ENCODE results near the gene CASKIN2. TPM values are rescaled to one million over a fixed set of nuclear protein-coding genes. Genes with fewer than 3 reads are reported as not detected.

Gene CASKIN2
- total and polyA plus RNA-seq, 2 experiments from 2014 or later: 1.9 to 6.2 TPM

DNA sequence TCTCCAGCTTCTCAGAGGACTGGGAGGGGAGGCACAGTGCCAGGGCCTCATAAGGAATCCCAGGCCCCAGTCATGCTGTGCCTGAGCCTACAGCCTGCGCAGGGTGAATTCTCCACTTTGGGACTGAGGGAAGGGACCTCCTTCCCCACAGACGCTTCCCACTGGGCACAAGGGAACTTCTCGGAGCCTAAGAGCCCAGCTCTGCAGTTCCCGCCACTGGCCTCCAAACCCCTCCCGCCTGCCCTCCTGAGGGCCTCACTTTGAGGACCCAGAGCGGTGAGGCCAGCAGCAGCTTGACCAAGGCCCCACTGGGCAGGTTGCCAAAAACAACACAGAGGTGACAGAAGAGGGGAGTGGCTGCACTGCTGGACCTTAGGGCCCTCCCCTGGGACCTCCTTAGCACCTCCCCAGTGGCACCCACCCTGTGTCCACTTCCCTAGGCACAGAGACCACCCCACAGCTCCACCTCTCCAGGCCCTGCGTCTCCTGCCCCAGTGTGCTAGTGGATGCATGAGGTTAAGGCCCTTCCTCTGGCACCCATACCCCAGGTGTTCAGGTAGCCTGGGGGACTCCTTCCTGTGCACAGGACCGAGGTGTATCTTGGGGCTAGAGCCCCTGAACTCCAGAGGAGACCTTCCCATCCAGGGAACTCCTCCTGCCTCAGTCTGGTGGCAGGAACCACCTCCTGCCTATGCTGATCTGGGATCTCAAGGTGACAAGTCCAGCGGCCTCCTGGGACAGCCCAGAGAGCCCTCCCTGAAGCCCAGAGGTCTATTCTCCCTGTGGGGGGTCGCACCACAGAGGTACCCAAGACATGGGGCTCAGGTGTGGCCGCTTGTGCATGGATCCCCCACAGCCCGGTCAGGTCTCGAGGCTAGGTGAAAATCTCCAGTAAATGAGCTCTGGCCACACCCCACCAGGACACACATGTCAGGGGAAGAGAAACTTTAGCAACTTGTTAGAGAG lies 3.4 kb downstream of the CASKIN2 start:
- no peak overlapping the region for H3K27ac ChIP-seq
- H3K27me3 ChIP-seq (replicated peaks; ENCODE audit: insufficient read depth): no peaks in the 10 kb centered on the region
- WGBS, 2 experiments (ENCODE audit: low coverage in 1 of 2, low lambda C conversion rate in 2 of 2, missing lambda C conversion rate in 2 of 2): 88 to 91% methylated on average over 13 of the region's 13 CpGs
- H3K4me2 ChIP-seq (ENCODE audit: unreplicated experiment): no peak overlapping the region
- H3K9me3 ChIP-seq (ENCODE audit: low read depth): no peaks in the 10 kb centered on the region
- H3K9me2 ChIP-seq (ENCODE audit: insufficient read depth): no peaks in the 10 kb centered on the region
- no peak overlapping the region for H3K4me3 ChIP-seq
- TF ChIP-seq EZH2phosphoT487 (IDR thresholded peaks at IDR 0.05; ENCODE audit: insufficient read depth, low read depth) (no peak), EZH2 (IDR thresholded peaks at IDR 0.05; ENCODE audit: insufficient read depth, poor library complexity, severe bottlenecking) (no peak)
- no peak for DNase-seq
- H3K79me2 ChIP-seq (ENCODE audit: insufficient read depth): 0 out of 2 replicates have a peak, but pooled peaks cover 4% of the 10 kb centered on the region
- in situ Hi-C loops (cut with MboI): loop anchor here (10.0 kb wide), 1 partner anchor 87 kb away; no protein-coding TSS in a partner anchor
- H4K20me1 ChIP-seq (ENCODE audit: insufficient read depth): no peaks in the 10 kb centered on the region
- H3K4me1 ChIP-seq (ENCODE audit: insufficient read depth): no peaks in the 10 kb centered on the region
- H3K9ac ChIP-seq: no peak overlapping the region
- H2AFZ ChIP-seq: no peak overlapping the region
- no peaks in the 10 kb centered on the region for H3K36me3 ChIP-seq (ENCODE audit: low read depth)
- H3F3A ChIP-seq (ENCODE audit: insufficient read depth): no peaks in the 10 kb centered on the region

DNA sequence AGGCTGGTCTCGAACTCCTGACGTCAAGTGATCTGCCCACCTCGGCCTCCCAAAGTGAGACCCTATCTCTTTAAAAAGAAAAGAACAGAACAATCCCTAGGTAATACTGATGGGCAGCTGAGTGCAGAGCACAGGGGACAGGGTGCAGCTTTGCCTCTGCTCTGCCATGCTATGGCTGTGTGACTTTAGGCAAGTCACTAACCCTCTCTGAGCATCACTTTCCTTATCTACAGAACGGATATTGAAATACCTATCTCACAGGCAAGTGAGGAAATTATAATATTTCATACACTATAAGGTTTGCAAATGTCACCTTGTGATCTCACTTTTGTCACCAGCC lies 4.1 kb downstream of the CASKIN2 start:
- in situ Hi-C loops (cut with MboI): loop anchor here (10.0 kb wide), 1 partner anchor 86 kb away; no protein-coding TSS in a partner anchor
- H4K20me1 ChIP-seq (ENCODE audit: insufficient read depth): no peaks in the 10 kb centered on the region
- no peaks in the 10 kb centered on the region for H3K9me2 ChIP-seq (ENCODE audit: insufficient read depth)
- H3K4me3 ChIP-seq: no peak overlapping the region
- no peak for TF ChIP-seq EZH2 (IDR thresholded peaks at IDR 0.05; ENCODE audit: insufficient read depth, poor library complexity, severe bottlenecking)
- TF ChIP-seq EZH2phosphoT487 (IDR thresholded peaks at IDR 0.05; ENCODE audit: insufficient read depth, low read depth): no peak
- no peak overlapping the region for H3K9ac ChIP-seq
- DNase-seq: no peak
- H2AFZ ChIP-seq: no peak overlapping the region
- 98 to 99% methylated on average over 4 of the region's 4 CpGs for WGBS, 2 experiments (ENCODE audit: low coverage in 1 of 2, low lambda C conversion rate in 2 of 2, missing lambda C conversion rate in 2 of 2)
- no peaks in the 10 kb centered on the region for H3F3A ChIP-seq (ENCODE audit: insufficient read depth)
- no peaks in the 10 kb centered on the region for H3K4me1 ChIP-seq (ENCODE audit: insufficient read depth)
- no peaks in the 10 kb centered on the region for H3K36me3 ChIP-seq (ENCODE audit: low read depth)
- H3K9me3 ChIP-seq (ENCODE audit: low read depth): no peaks in the 10 kb centered on the region
- H3K79me2 ChIP-seq (ENCODE audit: insufficient read depth): 0 out of 2 replicates have a peak, but pooled peaks cover 4% of the 10 kb centered on the region
- no peaks in the 10 kb centered on the region for H3K27me3 ChIP-seq (replicated peaks; ENCODE audit: insufficient read depth)
- H3K4me2 ChIP-seq (ENCODE audit: unreplicated experiment): no peak overlapping the region
- H3K27ac ChIP-seq: no peak overlapping the region

DNA sequence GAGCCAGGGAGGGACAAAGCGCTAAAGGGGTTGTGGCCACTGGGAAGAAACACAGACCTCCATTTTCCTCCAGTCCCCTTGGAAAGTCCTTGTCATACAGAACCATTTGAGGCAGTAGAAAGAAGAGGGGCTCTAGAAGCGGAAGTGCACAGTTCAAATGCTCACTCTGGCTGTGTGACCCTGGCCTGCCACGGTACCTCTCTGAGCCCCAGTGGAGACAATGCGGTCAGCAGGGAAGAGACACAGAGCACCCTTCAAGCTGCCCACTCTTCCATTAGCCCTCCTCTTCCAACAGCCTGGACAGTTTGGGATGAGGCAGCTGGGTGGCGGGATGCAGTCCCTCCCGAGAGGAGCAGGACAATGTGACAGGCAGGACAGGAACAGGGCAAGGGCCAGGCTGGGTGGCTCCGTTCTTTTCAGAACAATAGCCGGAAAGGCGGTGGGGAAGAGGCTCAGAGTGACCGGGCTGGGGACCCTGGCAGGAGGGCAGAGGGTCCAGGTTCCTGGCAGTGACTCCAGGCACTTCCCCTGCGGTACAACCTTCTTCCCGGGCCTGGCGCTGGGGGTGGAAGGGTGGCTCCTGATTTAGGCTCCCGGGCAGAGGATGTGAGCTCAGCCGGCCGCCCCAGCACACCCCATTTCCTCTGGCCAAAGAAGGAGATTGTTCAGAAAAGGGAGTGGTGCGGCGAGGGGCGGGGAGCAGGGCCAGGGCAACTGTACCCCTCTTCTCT lies 5.6 kb downstream of the CASKIN2 start:
- no peaks in the 10 kb centered on the region for H4K20me1 ChIP-seq (ENCODE audit: insufficient read depth)
- WGBS, 2 experiments (ENCODE audit: low coverage in 1 of 2, low lambda C conversion rate in 2 of 2, missing lambda C conversion rate in 2 of 2): 89 to 92% methylated on average over 19 of the region's 19 CpGs
- no peak overlapping the region for H3K27ac ChIP-seq
- no peak for TF ChIP-seq EZH2phosphoT487 (IDR thresholded peaks at IDR 0.05; ENCODE audit: insufficient read depth, low read depth)
- no peak for TF ChIP-seq EZH2 (IDR thresholded peaks at IDR 0.05; ENCODE audit: insufficient read depth, poor library complexity, severe bottlenecking)
- no peaks in the 10 kb centered on the region for H3F3A ChIP-seq (ENCODE audit: insufficient read depth)
- H3K36me3 ChIP-seq (ENCODE audit: low read depth): no peaks in the 10 kb centered on the region
- H2AFZ ChIP-seq: no peak overlapping the region
- H3K9me2 ChIP-seq (ENCODE audit: insufficient read depth): no peaks in the 10 kb centered on the region
- H3K9me3 ChIP-seq (ENCODE audit: low read depth): no peaks in the 10 kb centered on the region
- in situ Hi-C loops (cut with MboI): loop anchor here (10.0 kb wide), 1 partner anchor 85 kb away; no protein-coding TSS in a partner anchor
- no peaks in the 10 kb centered on the region for H3K27me3 ChIP-seq (replicated peaks; ENCODE audit: insufficient read depth)
- no peaks in the 10 kb centered on the region for H3K4me1 ChIP-seq (ENCODE audit: insufficient read depth)
- DNase-seq: no peak
- H3K4me2 ChIP-seq (ENCODE audit: unreplicated experiment): no peak overlapping the region
- H3K79me2 ChIP-seq (ENCODE audit: insufficient read depth): 0 out of 2 replicates have a peak, but pooled peaks cover 4% of the 10 kb centered on the region
- no peak overlapping the region for H3K9ac ChIP-seq
- H3K4me3 ChIP-seq: no peak overlapping the region

DNA sequence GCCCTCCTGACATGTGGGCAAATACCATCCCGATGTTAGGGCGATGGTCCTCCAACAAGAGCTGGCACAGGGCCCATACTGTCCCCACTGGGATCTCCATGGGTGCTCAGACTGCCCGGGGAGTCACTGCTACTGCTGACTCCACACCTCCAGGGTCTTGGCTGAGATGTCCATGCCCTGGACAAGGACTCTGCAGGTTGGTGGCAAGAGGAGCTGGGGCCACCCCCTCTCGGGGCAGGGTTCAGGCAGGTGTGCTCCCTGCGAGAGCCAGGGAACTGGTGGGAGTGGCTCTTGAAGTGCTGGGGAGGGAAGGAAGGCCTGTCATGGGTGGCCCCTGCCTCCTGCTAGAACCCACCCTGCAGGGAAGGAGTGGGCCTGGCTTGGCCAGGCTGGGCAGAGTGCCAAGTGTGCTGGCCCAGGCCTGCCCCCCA lies 6.4 kb downstream of the CASKIN2 start:
- DNase-seq: no peak
- Histone ChIP-seq H4K20me1 (ENCODE audit: insufficient read depth) (no peaks in the 10 kb centered on the region), H3K27me3 (replicated peaks; ENCODE audit: insufficient read depth) (no peaks in the 10 kb centered on the region), H2AFZ (no peak overlapping the region), H3F3A (ENCODE audit: insufficient read depth) (no peaks in the 10 kb centered on the region), H3K4me1 (ENCODE audit: insufficient read depth) (no peaks in the 10 kb centered on the region), H3K79me2 (ENCODE audit: insufficient read depth) (0 out of 2 replicates have a peak, but pooled peaks cover 4% of the 10 kb centered on the region), H3K9me3 (ENCODE audit: low read depth) (no peaks in the 10 kb centered on the region), H3K4me2 (ENCODE audit: unreplicated experiment) (no peak overlapping the region), H3K9ac (no peak overlapping the region), H3K9me2 (ENCODE audit: insufficient read depth) (no peaks in the 10 kb centered on the region), H3K4me3 (no peak overlapping the region), H3K27ac (no peak overlapping the region), H3K36me3 (ENCODE audit: low read depth) (no peaks in the 10 kb centered on the region)
- in situ Hi-C loops (cut with MboI): no loop called here
- 87 to 90% methylated on average over 5 of the region's 5 CpGs for WGBS, 2 experiments (ENCODE audit: low coverage in 1 of 2, low lambda C conversion rate in 2 of 2, missing lambda C conversion rate in 2 of 2)
- TF ChIP-seq EZH2phosphoT487 (IDR thresholded peaks at IDR 0.05; ENCODE audit: insufficient read depth, low read depth) (no peak), EZH2 (IDR thresholded peaks at IDR 0.05; ENCODE audit: insufficient read depth, poor library complexity, severe bottlenecking) (no peak)
